ENCODE data around the gene LMF2.

LMF2 gene

GRCh38 chr22:50548040-50548920, 40.8 kb upstream of the LMF2 start:
- no peaks in the 10 kb centered on the region for H3K9me3 ChIP-seq (ENCODE audit: insufficient read depth, low read length)
- no peak overlapping the region for H3K4me3 ChIP-seq (ENCODE audit: low read length)
- H2AFZ ChIP-seq (ENCODE audit: low read depth, low read length) = no peak overlapping the region
- no peak overlapping the region for H3K9ac ChIP-seq (ENCODE audit: low read length)
- H3K27me3 ChIP-seq (ENCODE audit: low read depth, low read length) = no peaks in the 10 kb centered on the region
- H3K4me1 ChIP-seq (ENCODE audit: low read length) = peaks cover 18% of the 10 kb centered on the region
- no peaks in the 10 kb centered on the region for H3K79me2 ChIP-seq (ENCODE audit: low read length)
- H3K36me3 ChIP-seq (replicated peaks; ENCODE audit: low read depth, low read length) = no peaks in the 10 kb centered on the region
- no peaks in the 10 kb centered on the region for H4K20me1 ChIP-seq (ENCODE audit: insufficient read depth, low read length)
- H3K4me2 ChIP-seq (ENCODE audit: low read length) = no peak overlapping the region
- TF ChIP-seq EZH2phosphoT487 (IDR thresholded peaks at IDR 0.05; ENCODE audit: low read depth) (no peak), CTCF (IDR thresholded peaks at IDR 0.05; ENCODE audit: low read depth, low read length) (no peak)
- no peak overlapping the region for H3K27ac ChIP-seq (ENCODE audit: low read length)

- Histone ChIP-seq H3K79me2 (ENCODE audit: low read length) (no peaks in the 10 kb centered on the region), H3K4me1 (ENCODE audit: low read length) (peaks cover 25% of the 10 kb centered on the region), H3K27me3 (ENCODE audit: low read depth, low read length) (no peaks in the 10 kb centered on the region), H4K20me1 (ENCODE audit: insufficient read depth, low read length) (no peaks in the 10 kb centered on the region), H3K9ac (ENCODE audit: low read length) (no peak overlapping the region), H3K9me3 (ENCODE audit: insufficient read depth, low read length) (no peaks in the 10 kb centered on the region), H3K4me2 (ENCODE audit: low read length) (no peak overlapping the region), H3K4me3 (ENCODE audit: low read length) (no peak overlapping the region), H3K27ac (ENCODE audit: low read length) (no peak overlapping the region), H3K36me3 (replicated peaks; ENCODE audit: low read depth, low read length) (no peaks in the 10 kb centered on the region), H2AFZ (ENCODE audit: low read depth, low read length) (no peak overlapping the region)
- no peak for TF ChIP-seq CTCF (IDR thresholded peaks at IDR 0.05; ENCODE audit: low read depth, low read length)
- TF ChIP-seq EZH2phosphoT487 (IDR thresholded peaks at IDR 0.05; ENCODE audit: low read depth) = no peak
These were observed 39.9 kb upstream of the LMF2 start for GRCh38 chr22:50547263-50547985.

- no peak overlapping the region for H3K4me2 ChIP-seq (ENCODE audit: low read length)
These were observed 39.1 kb upstream of the LMF2 start for GRCh38 chr22:50546326-50547262.

More at GRCh38 chr22:50546326-50547262, 39.1 kb upstream of the LMF2 start:
- Histone ChIP-seq H3K9me3 (ENCODE audit: insufficient read depth, low read length) (no peaks in the 10 kb centered on the region), H2AFZ (ENCODE audit: low read depth, low read length) (no peak overlapping the region), H3K27ac (ENCODE audit: low read length) (no peak overlapping the region), H3K36me3 (replicated peaks; ENCODE audit: low read depth, low read length) (no peaks in the 10 kb centered on the region), H3K9ac (ENCODE audit: low read length) (no peak overlapping the region), H3K4me1 (ENCODE audit: low read length) (peaks cover 34% of the 10 kb centered on the region), H3K79me2 (ENCODE audit: low read length) (no peaks in the 10 kb centered on the region), H4K20me1 (ENCODE audit: insufficient read depth, low read length) (no peaks in the 10 kb centered on the region), H3K27me3 (ENCODE audit: low read depth, low read length) (no peaks in the 10 kb centered on the region), H3K4me3 (ENCODE audit: low read length) (no peak overlapping the region)
- TF ChIP-seq EZH2phosphoT487 (IDR thresholded peaks at IDR 0.05; ENCODE audit: low read depth) (no peak), CTCF (IDR thresholded peaks at IDR 0.05; ENCODE audit: low read depth, low read length) (no peak)
